Panc1 (cell line): ENCODE results near the gene CCDC86. TPM values are rescaled to one million over a fixed set of nuclear protein-coding genes. Genes with fewer than 3 reads are reported as not detected.

ENCODE experiments used
- ATAC-seq: fragments of 200-7000 bp; cut with Tn5 transposase; 2 replicates; pipeline ENCODE4 v1.9.1; 2020; ENCODE audit warnings: mild to moderate bottlenecking, moderate library complexity
- BruUV-seq: library from RNA; stranded (reverse); fragments of 400-500 nt; replicated peaks from 2 replicates; lab custom pipeline; 2021; lab: Mats Ljungman, UMichigan
- CTCF ChIA-PET: fragments of 300-600 bp; sonication (Branson Sonifier 250); formaldehyde crosslinking; loops from one replicate; lab custom pipeline; 2022; ENCODE audit warnings: antibody characterized with exemption; lab: Charles Lee
- POLR2A ChIA-PET: fragments of 300-600 bp; sonication (Branson Sonifier 250); formaldehyde crosslinking; loops from one replicate; lab custom pipeline; 2022; ENCODE audit warnings: antibody characterized with exemption; lab: Charles Lee
- DNase-seq: peaks from one replicate; pipeline ENCODE4 v3.0.0-alpha.2; 2010; ENCODE audit warnings: low read depth, low spot score
- H3K27ac ChIP-seq: 2 replicates; pipeline ENCODE4 v1.5.1; 2011; ENCODE audit warnings: mild to moderate bottlenecking, low read length, inconsistent platforms
- H3K27me3 ChIP-seq: fragments of 200-500 bp; sonication (Bioruptor generic); 2 replicates; pipeline ENCODE4 v1.6.0; 2014; ENCODE audit warnings: low read length, inconsistent platforms; ENCODE audit not compliant: control insufficient read depth, insufficient read depth
- H3K36me3 ChIP-seq: fragments of 200-500 bp; sonication (Bioruptor generic); 2 replicates; pipeline ENCODE4 v1.5.1; 2014; ENCODE audit warnings: inconsistent platforms, mild to moderate bottlenecking, low read length, moderate library complexity; ENCODE audit not compliant: control insufficient read depth, insufficient read depth
- H3K4me1 ChIP-seq: 2 replicates; pipeline ENCODE4 v1.5.1; 2011; ENCODE audit warnings: inconsistent platforms, mild to moderate bottlenecking, low read length, moderate library complexity; ENCODE audit not compliant: control insufficient read depth, insufficient read depth
- H3K4me3 ChIP-seq, 2 experiments: 2 replicates each; pipeline ENCODE4 v1.5.1; 2011 to 2012; ENCODE audit warnings: low read depth in 2 of 2, low read length in 2 of 2, mild to moderate bottlenecking in 2 of 2, inconsistent platforms in 1 of 2, moderate library complexity in 1 of 2
- H3K9me3 ChIP-seq: fragments of 200-500 bp; sonication (Bioruptor generic); 2 replicates; pipeline ENCODE4 v1.5.1; 2014; ENCODE audit warnings: low read depth, mild to moderate bottlenecking, inconsistent platforms, low read length, moderate library complexity; ENCODE audit not compliant: control insufficient read depth, insufficient read depth
- POLR2AphosphoS5 ChIP-seq: IDR thresholded peaks from 2 replicates; pipeline ENCODE4 v1.6.1; 2012; ENCODE audit warnings: mild to moderate bottlenecking, low read depth, low read length, moderate library complexity
- SIN3A ChIP-seq: IDR thresholded peaks from 2 replicates; pipeline ENCODE4 v1.6.1; 2012; ENCODE audit warnings: low read depth, mild to moderate bottlenecking, low read length, moderate library complexity, borderline replicate concordance; ENCODE audit not compliant: insufficient read depth
- TCF7L2 ChIP-seq: IDR thresholded peaks from 2 replicates; pipeline ENCODE4 v1.6.1; 2011; ENCODE audit warnings: mild to moderate bottlenecking, low read depth, low read length, inconsistent platforms
- in situ Hi-C: cut with HindIII; loops from 2 replicates; pipeline ENCODE4 v1.10.0; 2016; ENCODE audit warnings: low sequenced_read_pairs, low pct_unique_long_range_greater_than_20kb
- intact Hi-C: fragments of 100-400 bp; cut with micrococcal nuclease; formaldehyde crosslinking; loops from one replicate; pipeline ENCODE4 v1.10.0; 2022; ENCODE audit not compliant: unreplicated experiment
- total RNA-seq: library from RNA; stranded (reverse); gene quantifications from one replicate; pipeline ENCODE4 v1.2.1, GENCODE V29; 2021; ENCODE audit not compliant: unreplicated experiment
- TF ChIP-seq, protein P1 (sequence below): fragments of 450-650 bp; IDR thresholded peaks from 2 replicates; pipeline ENCODE4 v1.5.1; 2017; ENCODE audit warnings: mild to moderate bottlenecking
- TF ChIP-seq, protein P2 (sequence below), 2 experiments: IDR thresholded peaks; 2 replicates each; pipeline ENCODE4 v1.6.1; 2011 to 2012; ENCODE audit warnings: low read depth in 2 of 2, control low read depth in 1 of 2, low read length in 1 of 2, mild to moderate bottlenecking in 1 of 2, moderate library complexity in 1 of 2; ENCODE audit not compliant: insufficient read depth in 1 of 2

CCDC86 gene
- total RNA-seq, 1 experiment from 2014 or later = 70.2 TPM

DNA sequence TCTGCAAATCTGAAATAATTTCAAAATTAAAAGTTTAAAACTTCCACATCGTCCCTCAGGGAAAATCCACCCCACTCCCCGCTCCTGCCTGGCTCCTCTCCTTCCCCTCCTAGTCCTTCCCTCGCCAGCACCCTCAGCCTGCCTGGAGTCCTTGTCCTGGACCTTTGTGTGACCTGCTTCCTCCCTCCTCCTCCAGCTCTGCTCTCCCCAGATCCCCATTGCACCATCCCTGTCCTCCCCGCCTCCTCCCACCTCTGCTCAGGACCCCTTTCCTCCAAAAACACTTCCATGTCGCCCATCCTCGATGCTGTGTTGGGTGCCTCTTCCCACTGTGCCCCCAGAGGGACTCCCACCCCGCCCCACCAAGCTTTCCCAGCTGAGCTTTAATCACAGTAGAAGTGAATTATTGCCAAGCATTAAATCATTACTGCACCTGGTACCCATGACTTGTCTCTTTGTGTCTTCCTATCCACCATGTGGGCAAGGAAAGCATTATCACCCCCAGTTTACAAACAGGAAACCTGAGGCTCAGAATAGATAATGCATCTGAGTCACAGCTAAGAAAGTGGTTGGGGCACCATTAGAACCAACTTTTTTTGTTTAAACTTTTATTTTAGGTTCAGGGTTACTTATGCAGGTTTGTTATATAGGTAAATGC, 23.1 kb downstream of the CCDC86 start:
- Histone ChIP-seq H3K36me3 (no peaks in the 10 kb centered on the region), H3K4me1 (no peaks in the 10 kb centered on the region), H3K27ac (no peak overlapping the region), H3K4me3 (no peak overlapping the region), H3K9me3 (no peaks in the 10 kb centered on the region), H3K27me3 (no peaks in the 10 kb centered on the region)
- ChIA-PET CTCF (no interaction called here), POLR2A (no interaction called here)
- intact Hi-C loops (no loop called here), in situ Hi-C loops (no loop called here)
- TF ChIP-seq POLR2AphosphoS5 = no peak
- TF ChIP-seq TCF7L2 = no peak
- no TSS peak for BruUV-seq
- no peak for DNase-seq
- ATAC-seq = no peak

DNA sequence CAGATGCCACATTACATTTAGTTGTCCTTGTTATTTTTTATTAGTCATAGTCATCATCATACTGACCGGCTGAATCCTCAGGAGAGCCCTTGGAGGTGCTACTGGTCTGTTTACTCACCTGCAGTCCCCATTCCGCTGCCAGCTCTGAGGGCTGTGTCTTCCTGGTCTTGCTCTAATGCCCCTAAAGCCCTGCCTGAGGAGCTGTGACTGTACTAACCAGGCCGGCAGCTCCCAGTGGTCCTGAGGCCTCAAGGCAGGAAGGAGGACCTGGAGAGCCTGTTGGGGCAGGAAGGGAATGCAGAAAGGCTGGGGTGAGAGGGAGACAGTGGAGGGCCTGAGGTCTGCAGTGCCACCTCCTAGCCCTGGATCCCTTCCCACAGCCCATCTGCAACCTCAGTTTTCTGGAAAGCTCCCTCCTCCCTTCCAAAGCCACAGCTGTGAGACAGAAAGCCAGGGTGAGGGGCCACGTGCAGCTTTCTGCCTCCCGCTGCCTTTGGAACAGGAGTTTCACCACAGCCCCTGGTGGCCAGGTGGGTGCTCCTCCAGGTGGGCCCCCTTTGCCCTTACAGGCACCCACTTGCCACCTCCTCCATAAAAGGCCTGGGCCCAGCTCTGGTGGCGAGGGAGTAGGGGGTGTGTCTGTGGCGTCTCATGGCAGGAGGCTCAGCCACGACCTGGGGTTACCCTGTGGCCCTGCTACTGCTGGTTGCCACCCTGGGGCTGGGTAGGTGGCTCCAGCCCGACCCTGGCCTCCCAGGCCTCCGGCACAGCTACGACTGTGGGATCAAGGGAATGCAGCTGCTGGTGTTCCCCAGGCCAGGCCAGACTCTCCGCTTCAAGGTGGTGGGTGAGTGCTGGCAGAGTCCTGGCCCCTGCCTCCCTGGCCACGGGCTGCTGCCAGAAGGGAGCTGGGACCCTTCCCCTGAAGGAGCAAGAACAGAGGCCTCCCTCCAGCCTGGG, 25.3 kb downstream of the CCDC86 start, which contains the start of gene ZP1:
TSS of gene ZP1 (plus strand) at position 632 of the 960 bp plus-strand sequence. CDS start at position 652, 20 bp downstream.
- DNase-seq (no peak), ATAC-seq (no peak)
- TF ChIP-seq, protein P1, sequence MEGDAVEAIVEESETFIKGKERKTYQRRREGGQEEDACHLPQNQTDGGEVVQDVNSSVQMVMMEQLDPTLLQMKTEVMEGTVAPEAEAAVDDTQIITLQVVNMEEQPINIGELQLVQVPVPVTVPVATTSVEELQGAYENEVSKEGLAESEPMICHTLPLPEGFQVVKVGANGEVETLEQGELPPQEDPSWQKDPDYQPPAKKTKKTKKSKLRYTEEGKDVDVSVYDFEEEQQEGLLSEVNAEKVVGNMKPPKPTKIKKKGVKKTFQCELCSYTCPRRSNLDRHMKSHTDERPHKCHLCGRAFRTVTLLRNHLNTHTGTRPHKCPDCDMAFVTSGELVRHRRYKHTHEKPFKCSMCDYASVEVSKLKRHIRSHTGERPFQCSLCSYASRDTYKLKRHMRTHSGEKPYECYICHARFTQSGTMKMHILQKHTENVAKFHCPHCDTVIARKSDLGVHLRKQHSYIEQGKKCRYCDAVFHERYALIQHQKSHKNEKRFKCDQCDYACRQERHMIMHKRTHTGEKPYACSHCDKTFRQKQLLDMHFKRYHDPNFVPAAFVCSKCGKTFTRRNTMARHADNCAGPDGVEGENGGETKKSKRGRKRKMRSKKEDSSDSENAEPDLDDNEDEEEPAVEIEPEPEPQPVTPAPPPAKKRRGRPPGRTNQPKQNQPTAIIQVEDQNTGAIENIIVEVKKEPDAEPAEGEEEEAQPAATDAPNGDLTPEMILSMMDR = no peak
- TF ChIP-seq TCF7L2 (no peak), POLR2AphosphoS5 (no peak), SIN3A (no peak)
- TF ChIP-seq, protein P2, sequence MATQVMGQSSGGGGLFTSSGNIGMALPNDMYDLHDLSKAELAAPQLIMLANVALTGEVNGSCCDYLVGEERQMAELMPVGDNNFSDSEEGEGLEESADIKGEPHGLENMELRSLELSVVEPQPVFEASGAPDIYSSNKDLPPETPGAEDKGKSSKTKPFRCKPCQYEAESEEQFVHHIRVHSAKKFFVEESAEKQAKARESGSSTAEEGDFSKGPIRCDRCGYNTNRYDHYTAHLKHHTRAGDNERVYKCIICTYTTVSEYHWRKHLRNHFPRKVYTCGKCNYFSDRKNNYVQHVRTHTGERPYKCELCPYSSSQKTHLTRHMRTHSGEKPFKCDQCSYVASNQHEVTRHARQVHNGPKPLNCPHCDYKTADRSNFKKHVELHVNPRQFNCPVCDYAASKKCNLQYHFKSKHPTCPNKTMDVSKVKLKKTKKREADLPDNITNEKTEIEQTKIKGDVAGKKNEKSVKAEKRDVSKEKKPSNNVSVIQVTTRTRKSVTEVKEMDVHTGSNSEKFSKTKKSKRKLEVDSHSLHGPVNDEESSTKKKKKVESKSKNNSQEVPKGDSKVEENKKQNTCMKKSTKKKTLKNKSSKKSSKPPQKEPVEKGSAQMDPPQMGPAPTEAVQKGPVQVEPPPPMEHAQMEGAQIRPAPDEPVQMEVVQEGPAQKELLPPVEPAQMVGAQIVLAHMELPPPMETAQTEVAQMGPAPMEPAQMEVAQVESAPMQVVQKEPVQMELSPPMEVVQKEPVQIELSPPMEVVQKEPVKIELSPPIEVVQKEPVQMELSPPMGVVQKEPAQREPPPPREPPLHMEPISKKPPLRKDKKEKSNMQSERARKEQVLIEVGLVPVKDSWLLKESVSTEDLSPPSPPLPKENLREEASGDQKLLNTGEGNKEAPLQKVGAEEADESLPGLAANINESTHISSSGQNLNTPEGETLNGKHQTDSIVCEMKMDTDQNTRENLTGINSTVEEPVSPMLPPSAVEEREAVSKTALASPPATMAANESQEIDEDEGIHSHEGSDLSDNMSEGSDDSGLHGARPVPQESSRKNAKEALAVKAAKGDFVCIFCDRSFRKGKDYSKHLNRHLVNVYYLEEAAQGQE (IDR thresholded peaks at IDR 0.05; ENCODE audit: insufficient read depth in 1 of 2, low read depth in 2 of 2, low read length in 1 of 2) = no peak
- no peaks in the 10 kb centered on the region for H3K4me1 ChIP-seq
- H3K9me3 ChIP-seq = no peaks in the 10 kb centered on the region
- no peak within 1 kb of the TSS for H3K4me3 ChIP-seq
- in situ Hi-C loops = no loop called here
- no TSS peak for BruUV-seq
- H3K36me3 ChIP-seq = no peaks in the 10 kb centered on the region
- ChIA-PET CTCF (interaction anchor here (0.7 kb wide), 2 partner anchors 36 to 1695 kb away, joined by 3 to 4 read pairs; partner anchors contain the start of gene DTX4), POLR2A (no interaction called here)
- no peak within 1 kb of the TSS for H3K27ac ChIP-seq
- no peaks in the 10 kb centered on the region for H3K27me3 ChIP-seq
- intact Hi-C loops = no loop called here
